Measurements from ENCODE around the gene PDE6B.

The PDE6B gene

DNA sequence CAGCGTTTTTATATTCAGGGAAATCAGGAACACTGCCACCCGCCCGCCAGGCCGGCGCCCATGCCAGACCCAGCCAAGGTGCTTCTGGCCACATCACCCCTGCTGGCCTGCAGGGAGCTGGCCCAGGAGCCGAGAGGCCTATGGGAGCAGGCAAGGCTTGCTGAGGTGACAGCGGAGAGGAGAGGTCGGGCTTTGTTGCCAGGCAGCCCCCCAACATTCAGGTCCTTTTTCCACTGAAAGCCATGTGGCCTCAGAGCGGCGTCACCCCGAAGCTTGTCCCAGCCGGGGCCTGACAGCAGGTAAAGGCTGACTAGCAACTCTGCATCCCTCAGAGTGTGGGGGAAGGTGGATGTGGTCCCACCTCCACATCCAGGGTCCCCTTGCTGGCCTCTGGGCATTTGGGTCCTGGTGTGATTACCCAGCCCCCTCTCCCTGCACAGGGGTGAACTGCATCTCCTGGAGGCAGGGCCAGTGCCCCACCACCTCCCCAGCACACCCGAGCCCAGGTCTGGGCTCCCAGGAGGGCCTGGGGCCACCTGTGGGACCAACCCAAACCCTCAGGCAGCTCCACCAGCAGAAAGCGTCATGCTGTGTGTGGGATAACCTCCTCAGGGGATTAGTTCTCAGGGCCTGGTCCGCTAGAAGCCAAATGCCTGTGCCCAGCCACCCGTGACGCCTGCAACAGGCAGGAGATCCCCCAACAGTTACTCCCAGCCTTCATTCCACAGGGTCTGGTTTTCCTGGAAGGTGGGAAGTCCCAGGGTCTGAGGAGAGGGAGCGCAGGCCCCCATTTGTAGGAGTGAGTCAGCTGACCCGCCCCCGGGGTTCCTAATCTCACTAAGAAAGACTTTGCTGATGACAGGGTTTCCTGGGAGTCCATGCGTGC lies at the start of gene PDE6B:
TSS of gene PDE6B (plus strand) at position 869 of the 886 bp plus-strand sequence. CDS start 54 bp downstream, outside the sequence.
- in situ Hi-C loops (cut with MboI; ENCODE audit: low pct_unique_long_range_greater_than_20kb, low sequenced_read_pairs, unreplicated experiment), result no loop called here
- no peak for DNase-seq (ENCODE audit: low spot score)
- TF ChIP-seq, protein P1, sequence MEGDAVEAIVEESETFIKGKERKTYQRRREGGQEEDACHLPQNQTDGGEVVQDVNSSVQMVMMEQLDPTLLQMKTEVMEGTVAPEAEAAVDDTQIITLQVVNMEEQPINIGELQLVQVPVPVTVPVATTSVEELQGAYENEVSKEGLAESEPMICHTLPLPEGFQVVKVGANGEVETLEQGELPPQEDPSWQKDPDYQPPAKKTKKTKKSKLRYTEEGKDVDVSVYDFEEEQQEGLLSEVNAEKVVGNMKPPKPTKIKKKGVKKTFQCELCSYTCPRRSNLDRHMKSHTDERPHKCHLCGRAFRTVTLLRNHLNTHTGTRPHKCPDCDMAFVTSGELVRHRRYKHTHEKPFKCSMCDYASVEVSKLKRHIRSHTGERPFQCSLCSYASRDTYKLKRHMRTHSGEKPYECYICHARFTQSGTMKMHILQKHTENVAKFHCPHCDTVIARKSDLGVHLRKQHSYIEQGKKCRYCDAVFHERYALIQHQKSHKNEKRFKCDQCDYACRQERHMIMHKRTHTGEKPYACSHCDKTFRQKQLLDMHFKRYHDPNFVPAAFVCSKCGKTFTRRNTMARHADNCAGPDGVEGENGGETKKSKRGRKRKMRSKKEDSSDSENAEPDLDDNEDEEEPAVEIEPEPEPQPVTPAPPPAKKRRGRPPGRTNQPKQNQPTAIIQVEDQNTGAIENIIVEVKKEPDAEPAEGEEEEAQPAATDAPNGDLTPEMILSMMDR (IDR thresholded peaks at IDR 0.05; ENCODE audit: extremely low read depth, insufficient read depth, missing control alignments), result no peak

DNA sequence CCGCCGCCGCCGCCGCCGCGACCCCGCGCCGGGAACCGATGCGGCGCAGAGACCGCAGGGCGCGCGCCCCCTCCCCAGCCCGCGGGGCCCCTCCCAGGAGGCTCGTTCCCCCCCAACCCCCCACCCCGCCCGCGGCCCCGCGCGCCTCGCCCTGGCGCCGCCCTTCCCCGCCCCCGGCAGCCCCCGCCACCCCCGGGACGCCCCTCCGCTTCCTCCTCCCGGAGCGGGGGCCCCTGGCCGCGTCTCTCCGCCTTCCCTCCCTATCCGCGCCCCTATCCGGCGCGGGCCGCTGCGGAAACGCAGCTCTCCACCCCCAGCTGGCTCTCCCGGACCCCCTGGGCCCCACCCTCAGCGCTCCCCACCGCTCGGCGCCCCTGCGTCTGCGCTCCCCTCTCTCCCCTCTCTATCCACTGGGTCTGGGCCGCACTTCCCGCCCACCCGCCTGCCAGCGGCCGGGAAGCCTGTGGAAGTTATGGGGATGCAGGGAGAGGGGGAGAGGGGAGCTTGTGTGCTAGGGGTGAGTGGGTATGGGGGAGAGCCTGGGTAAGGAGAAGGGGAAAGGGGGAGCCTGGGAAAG lies 49.0 kb upstream of the PDE6B start, which contains the start of gene TMEM271:
TSS of gene TMEM271 (minus strand) at position 51 of the 577 bp plus-strand sequence. CDS start 233 bp downstream, outside the sequence.
- DNase-seq (ENCODE audit: low spot score), result no peak
- in situ Hi-C loops (cut with MboI; ENCODE audit: low pct_unique_long_range_greater_than_20kb, low sequenced_read_pairs, unreplicated experiment), result no loop called here

DNA sequence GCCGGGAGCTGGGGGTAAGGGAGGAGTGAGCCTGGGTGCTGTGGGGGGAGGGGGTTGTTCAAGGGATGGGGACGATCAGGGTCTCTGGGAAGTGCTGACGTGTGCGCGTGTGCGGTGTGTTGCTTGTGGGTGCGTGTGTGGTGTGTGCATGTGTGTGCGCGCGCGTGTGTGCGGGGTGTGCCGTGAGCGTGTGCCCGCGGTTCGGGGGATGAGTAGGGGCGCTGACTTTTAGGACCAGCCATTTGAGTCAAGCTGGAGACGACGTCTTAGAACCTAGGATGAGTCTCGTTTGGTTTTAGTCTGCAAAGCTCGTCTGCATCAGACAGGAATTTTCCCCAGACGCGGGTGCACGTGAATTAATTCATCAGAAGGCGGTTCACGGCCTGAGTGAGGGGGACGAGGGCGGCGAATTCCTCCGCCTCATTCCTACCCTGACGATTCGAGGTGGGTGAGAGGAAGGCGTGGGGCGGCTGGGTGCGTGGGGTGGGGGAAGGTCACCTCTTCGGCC lies 48.3 kb upstream of the PDE6B start:
- in situ Hi-C loops (cut with MboI; ENCODE audit: low pct_unique_long_range_greater_than_20kb, low sequenced_read_pairs, unreplicated experiment), result no loop called here
- DNase-seq (ENCODE audit: low spot score), result no peak
- TF ChIP-seq, protein P1 (IDR thresholded peaks at IDR 0.05; ENCODE audit: extremely low read depth, insufficient read depth, missing control alignments), result no peak

More for the DNA sequence above, 49.0 kb upstream of the PDE6B start, which contains the start of gene TMEM271:
- TF ChIP-seq, protein P1 (IDR thresholded peaks at IDR 0.05; ENCODE audit: extremely low read depth, insufficient read depth, missing control alignments), result no peak

DNA sequence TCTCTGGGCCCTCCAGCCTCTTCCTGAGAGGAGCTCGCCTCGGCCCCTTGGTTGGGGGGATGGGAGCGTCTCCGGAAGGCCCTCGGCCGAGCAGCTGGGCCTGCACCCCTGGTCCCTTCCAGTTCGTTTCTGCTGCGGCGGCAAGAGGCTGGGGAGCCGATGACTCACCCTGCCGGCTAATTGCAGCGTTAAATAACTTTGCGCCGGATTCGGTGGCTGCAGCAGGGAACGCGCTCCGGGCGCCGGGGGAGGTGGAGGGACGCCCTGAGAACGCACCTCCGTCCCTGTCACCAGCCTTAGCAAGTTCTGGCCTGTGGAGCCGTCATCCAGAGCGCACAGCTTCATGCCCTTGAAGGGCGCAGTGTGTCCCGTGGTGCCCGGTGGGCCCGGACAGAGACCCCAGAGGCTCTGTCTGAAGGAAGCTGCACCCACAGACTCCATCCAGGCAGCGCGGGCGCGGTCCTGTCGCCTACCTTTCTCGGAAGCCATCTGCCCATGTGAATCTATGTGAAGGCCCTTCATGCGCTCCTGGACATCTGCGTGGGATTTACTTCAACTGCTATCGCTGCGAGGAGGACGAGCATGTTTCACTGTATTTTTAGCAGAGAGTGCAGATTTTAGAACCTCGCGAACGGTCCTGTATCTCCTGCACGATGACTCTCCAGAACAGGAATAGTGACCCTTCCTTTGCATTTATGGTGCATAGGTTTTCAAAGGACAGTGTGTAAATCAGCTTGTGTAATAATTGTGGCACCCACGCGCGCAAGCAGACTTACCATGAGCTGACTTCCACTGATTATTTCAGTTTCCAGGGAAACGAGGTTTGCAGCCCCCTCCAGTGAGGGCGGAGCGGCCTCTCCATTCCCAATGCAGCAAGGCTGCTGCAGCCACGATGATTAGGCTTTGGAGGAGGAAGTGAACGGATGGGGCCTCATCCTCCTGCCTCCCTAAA lies 47.6 kb upstream of the PDE6B start:
- in situ Hi-C loops (cut with MboI; ENCODE audit: low pct_unique_long_range_greater_than_20kb, low sequenced_read_pairs, unreplicated experiment), result no loop called here
- DNase-seq (ENCODE audit: low spot score), result no peak
- TF ChIP-seq, protein P1 (IDR thresholded peaks at IDR 0.05; ENCODE audit: extremely low read depth, insufficient read depth, missing control alignments), result no peak

DNA sequence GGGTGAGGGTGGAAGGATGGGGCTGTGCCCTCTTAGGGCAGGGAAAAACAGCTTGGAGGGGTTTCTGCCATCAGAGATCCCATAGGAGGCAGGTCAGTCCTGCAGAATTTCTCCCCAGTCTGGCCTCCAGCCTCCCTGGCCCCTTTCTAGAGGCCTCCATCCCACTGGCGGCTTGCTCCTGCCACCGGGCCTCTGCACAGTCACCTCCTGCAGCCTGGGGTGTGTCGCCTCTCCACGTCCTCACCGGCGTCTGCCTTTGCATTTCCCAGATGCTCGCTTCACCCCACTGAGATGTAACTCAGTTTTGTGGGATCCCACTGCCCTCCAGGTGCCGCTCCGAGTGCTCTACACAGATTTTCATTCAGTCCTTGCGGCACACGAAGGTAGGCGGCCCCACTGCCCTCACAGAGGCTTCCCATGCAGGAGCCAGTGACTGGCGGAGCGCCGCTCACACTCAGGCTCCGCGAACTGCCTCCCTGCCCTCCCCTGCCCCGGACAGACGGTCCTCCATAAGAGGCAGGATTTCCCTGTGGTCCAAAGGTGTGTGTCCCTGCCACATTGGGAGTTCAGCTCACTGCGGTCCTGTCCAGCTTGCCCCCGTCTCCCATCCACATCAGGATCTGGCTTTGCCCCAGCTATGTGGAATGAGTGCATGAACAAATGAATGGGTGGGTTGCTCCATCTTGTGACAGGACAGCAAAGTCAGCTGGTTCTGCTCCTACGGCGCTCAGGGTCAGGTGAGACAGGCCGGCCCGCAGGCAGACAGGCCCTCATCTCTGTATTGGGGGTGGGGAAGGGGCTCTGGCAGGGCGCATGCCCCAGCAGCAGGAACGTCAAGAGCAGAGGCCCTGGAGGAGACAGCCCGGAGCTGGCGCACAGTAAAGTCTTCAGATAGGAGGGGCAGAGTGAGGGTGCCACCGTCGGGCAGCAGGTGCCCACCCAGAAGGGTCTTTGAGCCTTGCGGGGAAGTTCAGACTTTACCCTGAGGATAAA lies 46.6 kb upstream of the PDE6B start:
- in situ Hi-C loops (cut with MboI; ENCODE audit: low pct_unique_long_range_greater_than_20kb, low sequenced_read_pairs, unreplicated experiment), result no loop called here
- no peak for DNase-seq (ENCODE audit: low spot score)
- TF ChIP-seq, protein P1 (IDR thresholded peaks at IDR 0.05; ENCODE audit: extremely low read depth, insufficient read depth, missing control alignments), result no peak
